K562 (cell line): ENCODE measurements around the gene P2RY6. TPM values are rescaled to one million over a fixed set of nuclear protein-coding genes. Genes with fewer than 3 reads are reported as not detected.
A peak's percentile ranks its signal among the peaks of the same experiment; 100 is the strongest.

Experiments used
- CCNT2 ChIP-seq: IDR thresholded peaks from 2 replicates; pipeline ENCODE4 v1.6.1; 2011; ENCODE audit warnings: borderline replicate concordance, low read depth, mild to moderate bottlenecking, moderate library complexity, mixed read lengths, low read length; ENCODE audit not compliant: insufficient read length; ENCODE audit errors: extremely low read depth
- CXXC5 ChIP-seq: fragments of 250-450 bp; sonication (Bioruptor Pico); IDR thresholded peaks from 2 replicates; pipeline ENCODE4 v1.8.0; 2022; ENCODE audit warnings: inconsistent platforms, mild to moderate bottlenecking, moderate library complexity
- GTF2A2 ChIP-seq: IDR thresholded peaks from 2 replicates; pipeline ENCODE4 v1.6.1; 2016; ENCODE audit warnings: mild to moderate bottlenecking, missing genetic modification characterization, missing compliant biosample characterization
- HNRNPK ChIP-seq: fragments of 200-400 bp; formaldehyde crosslinking; IDR thresholded peaks from one replicate; pipeline ENCODE4 v1.6.1; 2018; ENCODE audit warnings: mild to moderate bottlenecking, low read depth, low read length; ENCODE audit not compliant: poor library complexity, severe bottlenecking
- L3MBTL2 ChIP-seq: fragments of 450-650 bp; IDR thresholded peaks from 2 replicates; pipeline ENCODE4 v1.6.1; 2016; ENCODE audit warnings: mild to moderate bottlenecking, moderate library complexity
- LCOR ChIP-seq: sonication (generic); formaldehyde crosslinking; IDR thresholded peaks from 2 replicates; pipeline ENCODE4 v1.8.0; 2022; ENCODE audit warnings: mild to moderate bottlenecking, missing genetic modification reagents
- MAFF ChIP-seq: IDR thresholded peaks from 2 replicates; pipeline ENCODE4 v1.6.1; 2012; ENCODE audit warnings: low read length, improper control_type of control experiment
- MAZ ChIP-seq, 2 experiments: fragments of 450-650 bp in 1 of 2; sonication (generic) in 1 of 2; formaldehyde crosslinking; IDR thresholded peaks in 1 of 2; conservative IDR thresholded peaks in 1 of 2; 2 replicates each; pipeline versions ENCODE4 v1.4.0 to v1.5.0; 2020; ENCODE audit warnings: mild to moderate bottlenecking in 1 of 2, missing genetic modification reagents in 1 of 2
- MCM2 ChIP-seq: fragments of 450-650 bp; IDR thresholded peaks from 2 replicates; pipeline ENCODE4 v1.6.1; 2017; ENCODE audit warnings: low read depth, mild to moderate bottlenecking
- NCOR1 ChIP-seq: fragments of 450-650 bp; IDR thresholded peaks from 2 replicates; pipeline ENCODE4 v1.6.1; 2016; ENCODE audit warnings: mild to moderate bottlenecking, moderate library complexity
- PHF8 ChIP-seq: fragments of 200-600 bp; sonication (generic); IDR thresholded peaks from 2 replicates; pipeline ENCODE4 v1.6.1; 2012; ENCODE audit warnings: mixed run types, mild to moderate bottlenecking, inconsistent platforms, low read length, moderate library complexity, borderline replicate concordance
- RBBP5 ChIP-seq: fragments of 200-600 bp; sonication (generic); IDR thresholded peaks from 2 replicates; pipeline ENCODE4 v1.6.1; 2012; ENCODE audit warnings: borderline replicate concordance, mild to moderate bottlenecking, low read length, control low read depth, inconsistent platforms; ENCODE audit not compliant: insufficient read depth, poor library complexity, severe bottlenecking
- RFX7 ChIP-seq: fragments of 250-450 bp; sonication (Bioruptor Pico); IDR thresholded peaks from 2 replicates; pipeline ENCODE4 v1.5.1; 2021; ENCODE audit warnings: mild to moderate bottlenecking
- SIX5 ChIP-seq, 2 experiments: IDR thresholded peaks; 2 replicates each; pipeline ENCODE4 v1.6.1; 2011; ENCODE audit warnings: low read length in 2 of 2, borderline replicate concordance in 1 of 2, low read depth in 1 of 2, mild to moderate bottlenecking in 1 of 2, moderate library complexity in 1 of 2; ENCODE audit not compliant: insufficient read depth in 1 of 2
- SMARCE1 ChIP-seq: fragments of 450-650 bp; IDR thresholded peaks from 2 replicates; pipeline ENCODE4 v1.7.1; 2016; ENCODE audit warnings: mild to moderate bottlenecking
- TAF1 ChIP-seq: IDR thresholded peaks from 2 replicates; pipeline ENCODE4 v1.6.1; 2011; ENCODE audit warnings: mild to moderate bottlenecking, low read length, moderate library complexity; ENCODE audit not compliant: insufficient read depth, control insufficient read depth, severe bottlenecking; ENCODE audit errors: extremely low read depth
- USF1 ChIP-seq: sonication (generic); formaldehyde crosslinking; IDR thresholded peaks from 2 replicates; pipeline ENCODE4 v1.9.0; 2022; ENCODE audit warnings: mild to moderate bottlenecking, missing genetic modification reagents
- ZBTB7A ChIP-seq: IDR thresholded peaks from 2 replicates; pipeline ENCODE4 v1.6.1; 2011; ENCODE audit warnings: low read depth, mild to moderate bottlenecking, low read length, moderate library complexity, borderline replicate concordance; ENCODE audit not compliant: control insufficient read depth
- ZFX ChIP-seq: sonication (generic); formaldehyde crosslinking; IDR thresholded peaks from 2 replicates; pipeline ENCODE4 v1.8.0; 2022; ENCODE audit warnings: mild to moderate bottlenecking, missing genetic modification reagents, moderate library complexity
- ZNF212 ChIP-seq: fragments of 450-650 bp; formaldehyde crosslinking; IDR thresholded peaks from 2 replicates; pipeline ENCODE4 v1.4.0; 2020; ENCODE audit warnings: mild to moderate bottlenecking
- ZNF277 ChIP-seq: fragments of 250-450 bp; sonication (Bioruptor Pico); IDR thresholded peaks from 2 replicates; pipeline ENCODE4 v1.8.0; 2022; ENCODE audit warnings: inconsistent platforms, mild to moderate bottlenecking, moderate library complexity, borderline replicate concordance
- ZNF354B ChIP-seq: fragments of 250-450 bp; sonication (Bioruptor Pico); IDR thresholded peaks from 2 replicates; pipeline ENCODE4 v1.4.0; 2020
- ZNF561 ChIP-seq: fragments of 450-650 bp; formaldehyde crosslinking; conservative IDR thresholded peaks from 2 replicates; pipeline ENCODE4 v1.4.0; 2020; ENCODE audit warnings: mild to moderate bottlenecking, moderate library complexity
- polyA plus RNA-seq, 8 experiments: library from polyadenylated mRNA; depleted of rRNA in 4 of 8; stranded (reverse) in 5 of 8; unstranded in 3 of 8; fragments of >200 nt; fragmentation: Nextera tagmentation in 2 of 8; fragmentation: Illumina TruSeq in 1 of 8; extraction: Ambion mirVana in 2 of 8; extraction: Trizol in 1 of 8; gene quantifications; 2 replicates each; pipeline versions ENCODE4 v1.2.1 to v1.2.3, GENCODE V29; 2011 to 2014; ENCODE audit warnings: inconsistent platforms in 1 of 8, missing spikeins in 1 of 8
- total RNA-seq, 7 experiments: library from RNA; depleted of rRNA in 6 of 7; stranded (reverse); fragments of >200 nt in 6 of 7; fragmentation: Illumina TruSeq in 2 of 7; extraction: Trizol in 2 of 7; gene quantifications; 2 replicates each; pipeline versions ENCODE4 v1.2.1 to v1.2.3, GENCODE V29; 2011 to 2021; ENCODE audit warnings: low replicate concordance in 1 of 7
- TF ChIP-seq, protein P1 (sequence below), 2 experiments: IDR thresholded peaks; 2 replicates each; pipeline ENCODE4 v1.6.1; 2011; ENCODE audit warnings: borderline replicate concordance in 1 of 2, control low read depth in 1 of 2, low read depth in 1 of 2, low read length in 1 of 2, mild to moderate bottlenecking in 1 of 2, mixed read lengths in 1 of 2, moderate library complexity in 1 of 2; ENCODE audit not compliant: insufficient read depth in 1 of 2, insufficient read length in 1 of 2, poor library complexity in 1 of 2, severe bottlenecking in 1 of 2; ENCODE audit errors: extremely low read depth in 1 of 2

Gene P2RY6
- total and polyA plus RNA-seq, 9 of the 15 experiments (the other 6 are each of a cell fraction or from before 2014, with no cell fraction given): not detected

DNA sequence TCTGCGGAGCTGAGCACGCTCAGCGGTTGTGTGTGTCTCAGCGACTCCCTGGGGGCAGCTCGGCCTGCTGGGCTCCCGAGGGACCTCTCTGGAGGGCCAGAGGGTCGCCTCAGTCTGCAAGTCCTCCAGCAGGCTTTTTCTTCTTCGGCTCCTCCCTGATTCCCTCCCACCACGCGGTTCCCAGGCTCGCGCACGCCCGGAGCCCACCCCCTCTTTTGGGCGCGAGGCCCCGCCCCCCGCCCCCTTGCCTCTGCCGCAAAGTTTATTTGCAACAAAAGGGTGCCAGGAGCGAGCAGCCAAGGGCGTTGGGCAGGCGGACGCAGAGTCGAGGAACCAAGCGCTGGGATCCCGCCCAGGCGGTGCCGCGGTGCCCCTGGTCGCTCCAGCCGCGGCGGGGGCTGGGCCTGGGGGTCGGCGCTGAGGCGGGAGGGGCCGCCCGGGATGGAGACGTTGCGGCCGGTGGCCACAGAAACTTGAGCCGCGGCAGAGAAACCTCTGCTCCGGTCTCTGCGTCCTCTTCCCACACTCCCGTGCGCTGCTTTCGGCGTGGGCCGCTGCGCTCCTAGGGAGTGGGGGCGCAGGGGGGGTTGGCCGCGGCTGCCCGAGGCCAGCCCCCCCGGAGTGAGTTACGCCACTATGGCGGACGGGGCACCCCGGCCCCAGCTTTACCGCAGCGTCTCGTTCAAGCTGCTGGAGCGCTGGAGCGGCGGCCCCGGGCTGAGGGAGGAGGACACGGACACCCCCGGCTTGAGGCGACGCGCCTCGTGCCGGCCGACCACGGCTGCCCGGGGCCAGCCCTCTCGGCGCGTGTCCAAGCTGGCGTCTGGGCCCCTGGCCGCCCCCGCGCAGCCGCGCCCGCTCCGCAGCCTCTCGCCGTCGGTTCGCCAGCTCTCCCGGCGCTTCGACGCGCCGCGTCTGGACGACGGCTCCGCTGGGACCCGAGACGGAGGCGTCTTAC, 36.1 kb downstream of the P2RY6 start, which contains the start of gene ARHGEF17 (continued):
- TF ChIP-seq PHF8 (peak; percentile 44; the same call in 1 of the 2 replicates), NCOR1 (no peak), HNRNPK (no peak), ZBTB7A (peak; percentile 31; the same call in 1 of the 2 replicates), ZNF277 (CRISPR knock-in tag) (no peak), CCNT2 (no peak), ZFX (CRISPR knock-in tag) (peak; percentile 25), GTF2A2 (tag) (no peak), MAFF (no peak), SIX5 (IDR thresholded peaks at IDR 0.05; ENCODE audit: borderline replicate concordance in 1 of 2, insufficient read depth in 1 of 2, low read depth in 1 of 2, low read length in 2 of 2) (no peak), SMARCE1 (no peak), ZNF561 (CRISPR knock-in tag) (no peak), RFX7 (CRISPR knock-in tag) (no peak), RBBP5 (peak; percentile 1), MCM2 (no peak), LCOR (CRISPR knock-in tag) (0 out of 2 replicates have a peak, but pooled peaks have one; percentile 8), MAZ (CRISPR knock-in tag; conservative IDR thresholded peaks at IDR 0.05 in 1 of 2, IDR thresholded peaks at IDR 0.05 in 1 of 2) (peak in 1 of 2 experiments; percentile 45; a peak in 2 of 4 replicates), TAF1 (no peak), CXXC5 (CRISPR knock-in tag) (0 out of 2 replicates have a peak, but pooled peaks have one; percentile 3), ZNF354B (CRISPR knock-in tag) (no peak), L3MBTL2 (peak; percentile 55), ZNF212 (CRISPR knock-in tag) (no peak), USF1 (no peak)
- TF ChIP-seq, protein P1, sequence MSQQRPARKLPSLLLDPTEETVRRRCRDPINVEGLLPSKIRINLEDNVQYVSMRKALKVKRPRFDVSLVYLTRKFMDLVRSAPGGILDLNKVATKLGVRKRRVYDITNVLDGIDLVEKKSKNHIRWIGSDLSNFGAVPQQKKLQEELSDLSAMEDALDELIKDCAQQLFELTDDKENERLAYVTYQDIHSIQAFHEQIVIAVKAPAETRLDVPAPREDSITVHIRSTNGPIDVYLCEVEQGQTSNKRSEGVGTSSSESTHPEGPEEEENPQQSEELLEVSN (IDR thresholded peaks at IDR 0.05; ENCODE audit: borderline replicate concordance in 1 of 2, extremely low read depth in 1 of 2, insufficient read depth in 1 of 2, insufficient read length in 1 of 2, low read depth in 1 of 2, low read length in 1 of 2, poor library complexity in 1 of 2, severe bottlenecking in 1 of 2): peak; percentile 7 to 34
- TF ChIP-seq, all 486 proteins: peak for 13
